ENCODE measurements around the gene MYRF. TPM values are rescaled to one million over a fixed set of nuclear protein-coding genes. Genes with fewer than 3 reads are reported as not detected.

MYRF gene
- polyA plus RNA-seq, 1 experiment = 2.7 TPM

GRCh38 chr11:61832207-61832606, 79.8 kb downstream of the MYRF start:
- no peak for DNase-seq (ENCODE audit: low read depth, low spot score)
- TF ChIP-seq, protein P1, sequence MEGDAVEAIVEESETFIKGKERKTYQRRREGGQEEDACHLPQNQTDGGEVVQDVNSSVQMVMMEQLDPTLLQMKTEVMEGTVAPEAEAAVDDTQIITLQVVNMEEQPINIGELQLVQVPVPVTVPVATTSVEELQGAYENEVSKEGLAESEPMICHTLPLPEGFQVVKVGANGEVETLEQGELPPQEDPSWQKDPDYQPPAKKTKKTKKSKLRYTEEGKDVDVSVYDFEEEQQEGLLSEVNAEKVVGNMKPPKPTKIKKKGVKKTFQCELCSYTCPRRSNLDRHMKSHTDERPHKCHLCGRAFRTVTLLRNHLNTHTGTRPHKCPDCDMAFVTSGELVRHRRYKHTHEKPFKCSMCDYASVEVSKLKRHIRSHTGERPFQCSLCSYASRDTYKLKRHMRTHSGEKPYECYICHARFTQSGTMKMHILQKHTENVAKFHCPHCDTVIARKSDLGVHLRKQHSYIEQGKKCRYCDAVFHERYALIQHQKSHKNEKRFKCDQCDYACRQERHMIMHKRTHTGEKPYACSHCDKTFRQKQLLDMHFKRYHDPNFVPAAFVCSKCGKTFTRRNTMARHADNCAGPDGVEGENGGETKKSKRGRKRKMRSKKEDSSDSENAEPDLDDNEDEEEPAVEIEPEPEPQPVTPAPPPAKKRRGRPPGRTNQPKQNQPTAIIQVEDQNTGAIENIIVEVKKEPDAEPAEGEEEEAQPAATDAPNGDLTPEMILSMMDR (IDR thresholded peaks at IDR 0.05; ENCODE audit: low read depth, low read length) = no peak
- no peaks in the 10 kb centered on the region for H3K27me3 ChIP-seq (ENCODE audit: control insufficient read depth, insufficient read depth, low read length)
- ChIA-PET CTCF (no interaction called here), POLR2A (no interaction called here)
- H3K27ac ChIP-seq (ENCODE audit: low read depth, low read length) = no peak overlapping the region
- no peak overlapping the region for H3K4me3 ChIP-seq (ENCODE audit: low read depth, low read length)
- no peaks in the 10 kb centered on the region; the same call in 1 of the 2 replicates for H3K9me3 ChIP-seq (ENCODE audit: control insufficient read depth, insufficient read depth, low read length)

DNA sequence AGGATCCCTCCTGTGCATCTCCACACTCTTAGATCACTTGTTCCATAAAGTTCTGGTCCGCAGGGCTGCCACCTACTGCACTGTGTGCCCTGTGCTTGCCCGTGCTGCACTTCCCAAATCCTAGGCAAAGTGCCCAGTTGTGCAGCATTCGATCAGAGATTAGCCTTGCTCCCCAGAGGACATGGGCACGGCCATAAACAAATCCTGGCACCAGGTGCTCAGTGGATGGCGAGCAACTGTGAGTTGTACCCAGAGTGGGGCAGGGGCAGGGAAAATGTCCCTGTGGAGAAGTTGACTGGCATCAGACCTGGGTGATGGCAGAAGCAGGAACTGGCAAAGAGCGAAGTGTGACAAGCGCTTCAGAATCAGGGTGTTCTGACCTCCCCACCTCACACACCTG, 80.3 kb downstream of the MYRF start:
- Histone ChIP-seq H3K9me3 (ENCODE audit: control insufficient read depth, insufficient read depth, low read length) (no peaks in the 10 kb centered on the region; the same call in 1 of the 2 replicates), H3K27ac (ENCODE audit: low read depth, low read length) (no peak overlapping the region), H3K4me3 (ENCODE audit: low read depth, low read length) (no peak overlapping the region), H3K27me3 (ENCODE audit: control insufficient read depth, insufficient read depth, low read length) (no peaks in the 10 kb centered on the region)
- CTCF ChIA-PET = interaction anchor here (1.1 kb wide), 1 partner anchor 35 kb away, joined by 4 read pairs; no protein-coding TSS in a partner anchor
- no peak for DNase-seq (ENCODE audit: low read depth, low spot score)
- POLR2A ChIA-PET = no interaction called here
- TF ChIP-seq, protein P1 (IDR thresholded peaks at IDR 0.05; ENCODE audit: low read depth, low read length) = no peak

DNA sequence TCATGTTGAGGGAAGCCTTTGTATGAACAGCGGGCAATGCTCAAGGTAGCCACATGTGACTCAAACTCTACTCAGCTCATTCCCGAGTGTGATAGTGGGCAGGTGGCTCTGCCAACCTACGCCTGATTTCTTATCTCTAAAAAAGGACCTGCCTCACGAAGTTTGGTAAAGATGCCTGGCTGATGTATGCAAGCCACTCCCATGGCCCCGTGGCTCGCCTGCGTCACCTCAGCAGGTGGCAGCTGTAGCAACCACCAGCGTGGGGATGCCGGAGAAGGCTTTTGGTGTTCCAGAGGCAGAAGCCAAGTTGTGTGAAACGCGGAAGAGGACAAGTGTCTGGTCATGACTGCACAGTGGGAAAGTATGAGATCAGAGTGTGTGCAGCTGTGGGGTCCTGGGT, 81.0 kb downstream of the MYRF start:
- no peak for DNase-seq (ENCODE audit: low read depth, low spot score)
- no peaks in the 10 kb centered on the region for H3K27me3 ChIP-seq (ENCODE audit: control insufficient read depth, insufficient read depth, low read length)
- no peaks in the 10 kb centered on the region; the same call in 1 of the 2 replicates for H3K9me3 ChIP-seq (ENCODE audit: control insufficient read depth, insufficient read depth, low read length)
- ChIA-PET CTCF (interaction anchor here (1.1 kb wide), 1 partner anchor 36 kb away, joined by 4 read pairs; no protein-coding TSS in a partner anchor), POLR2A (no interaction called here)
- TF ChIP-seq, protein P1 (IDR thresholded peaks at IDR 0.05; ENCODE audit: low read depth, low read length) = no peak
- H3K27ac ChIP-seq (ENCODE audit: low read depth, low read length) = no peak overlapping the region
- H3K4me3 ChIP-seq (ENCODE audit: low read depth, low read length) = no peak overlapping the region

DNA sequence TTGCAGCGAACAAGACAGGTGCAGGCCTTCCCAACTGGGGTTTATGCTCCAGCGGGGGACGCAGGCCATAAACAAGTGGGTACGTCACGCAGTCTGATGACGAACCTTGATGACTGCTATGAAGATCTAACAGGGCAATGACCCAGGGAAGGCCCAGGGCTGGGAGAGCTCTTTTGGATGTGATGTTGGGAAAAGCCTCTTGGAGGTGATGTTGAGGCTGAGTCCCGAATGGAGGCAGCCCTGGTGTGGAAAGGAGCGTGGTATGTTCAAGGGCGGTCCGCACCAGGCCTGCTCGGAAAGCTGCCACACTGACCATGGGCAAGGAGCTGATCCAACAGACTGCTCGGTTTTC, 81.5 kb downstream of the MYRF start:
- no peak for DNase-seq (ENCODE audit: low read depth, low spot score)
- TF ChIP-seq, protein P1 (IDR thresholded peaks at IDR 0.05; ENCODE audit: low read depth, low read length) = no peak
- Histone ChIP-seq H3K27ac (ENCODE audit: low read depth, low read length) (no peak overlapping the region), H3K9me3 (ENCODE audit: control insufficient read depth, insufficient read depth, low read length) (no peaks in the 10 kb centered on the region; the same call in 1 of the 2 replicates), H3K4me3 (ENCODE audit: low read depth, low read length) (no peak overlapping the region), H3K27me3 (ENCODE audit: control insufficient read depth, insufficient read depth, low read length) (no peaks in the 10 kb centered on the region)
- POLR2A ChIA-PET = interaction anchor here (1.2 kb wide), 1 partner anchor 18 kb away, joined by 5 read pairs; no protein-coding TSS in a partner anchor
- CTCF ChIA-PET = interaction anchor here (0.8 to 1.1 kb wide), 2 partner anchors 36 to 57 kb away, joined by 3 to 4 read pairs; no protein-coding TSS in a partner anchor

DNA sequence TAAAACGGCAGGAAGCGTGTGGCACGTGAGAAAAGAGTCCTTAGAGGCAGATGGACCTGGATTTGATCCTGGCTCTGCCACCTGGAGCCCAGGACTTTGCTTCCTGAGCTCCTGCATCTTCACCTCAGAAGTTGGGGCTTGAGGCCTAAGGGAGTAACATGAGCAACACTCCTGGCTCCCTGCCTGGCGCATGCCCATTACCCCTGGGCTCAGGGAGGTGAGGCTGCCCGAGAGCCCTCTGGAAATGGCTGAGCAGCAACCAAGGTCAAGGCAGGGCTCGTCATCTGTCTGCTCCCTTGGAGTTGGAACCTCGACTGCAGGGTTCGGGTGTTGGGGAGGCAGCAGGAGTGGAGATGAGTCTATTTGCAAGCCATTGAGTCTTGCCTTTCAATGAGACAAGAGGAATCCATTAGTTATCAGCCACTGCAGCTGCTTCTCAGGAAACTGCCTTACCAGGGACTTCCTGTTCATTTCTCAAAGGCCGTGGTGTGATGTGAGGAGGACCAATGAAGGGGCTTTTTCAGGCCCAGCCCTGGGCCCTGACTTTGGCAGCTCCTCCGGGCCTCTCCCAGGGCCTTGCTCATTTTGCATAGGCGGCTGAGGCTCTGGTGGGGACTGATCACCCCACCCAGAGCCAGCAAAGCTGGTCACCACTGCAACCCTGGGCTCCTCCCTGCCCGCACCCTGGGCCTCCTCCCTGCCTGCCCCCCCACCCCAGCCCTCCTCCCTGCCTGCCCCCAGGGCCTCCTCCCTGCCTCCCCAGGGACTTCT, 82.0 kb downstream of the MYRF start:
- DNase-seq (ENCODE audit: low read depth, low spot score) = no peak
- POLR2A ChIA-PET = interaction anchor here (1.2 kb wide), 1 partner anchor 19 kb away, joined by 5 read pairs; no protein-coding TSS in a partner anchor

More for the DNA sequence above, 82.0 kb downstream of the MYRF start:
- Histone ChIP-seq H3K4me3 (ENCODE audit: low read depth, low read length) (no peak overlapping the region), H3K27ac (ENCODE audit: low read depth, low read length) (peak overlapping the region; percentile 61), H3K9me3 (ENCODE audit: control insufficient read depth, insufficient read depth, low read length) (no peaks in the 10 kb centered on the region; the same call in 1 of the 2 replicates), H3K27me3 (ENCODE audit: control insufficient read depth, insufficient read depth, low read length) (no peaks in the 10 kb centered on the region)
- TF ChIP-seq, protein P1 (IDR thresholded peaks at IDR 0.05; ENCODE audit: low read depth, low read length) = no peak
- CTCF ChIA-PET = interaction anchor here (0.7 to 0.8 kb wide), 2 partner anchors 56 to 561 kb away, joined by 3 read pairs; no protein-coding TSS in a partner anchor

Measured in AG04450 (cell line).